GM23338 (cell line): Measurements from ENCODE around the gene SLC25A18. TPM values are rescaled to one million over a fixed set of nuclear protein-coding genes. Genes with fewer than 3 reads are reported as not detected.
"Not testable (repeated sequence)": the region's sequence is repeated elsewhere in the genome, so short reads cannot be mapped to it uniquely, and the experiment has no call there.

Experiments
- ATAC-seq: fragments of 200-7000 bp; cut with Tn5 transposase; 3 replicates; pipeline ENCODE4 v1.9.1; 2020
- DNase-seq: peaks from one replicate; pipeline ENCODE4 v3.0.0-alpha.2; 2015; ENCODE audit warnings: low spot score
- H2AFZ ChIP-seq: fragments of 200-600 bp; sonication (generic); 2 replicates; pipeline ENCODE4 v1.8.0; 2016; ENCODE audit warnings: antibody characterized with exemption, mild to moderate bottlenecking, moderate library complexity
- H3F3A ChIP-seq: fragments of 200-600 bp; sonication (generic); replicated peaks from 2 replicates; pipeline ENCODE4 v1.8.0; 2017; ENCODE audit warnings: antibody characterized with exemption, mixed run types, low read depth
- H3K27ac ChIP-seq: fragments of 200-600 bp; sonication (generic); 2 replicates; pipeline ENCODE4 v1.6.1; 2016; ENCODE audit warnings: low read depth
- H3K27me3 ChIP-seq: fragments of 200-600 bp; sonication (generic); 2 replicates; pipeline ENCODE4 v1.8.0; 2016; ENCODE audit warnings: mild to moderate bottlenecking, mixed run types, moderate library complexity; ENCODE audit not compliant: insufficient read depth
- H3K36me3 ChIP-seq: fragments of 200-600 bp; sonication (generic); 2 replicates; pipeline ENCODE4 v1.8.0; 2016; ENCODE audit warnings: mild to moderate bottlenecking; ENCODE audit not compliant: insufficient read depth
- H3K4me1 ChIP-seq: fragments of 200-600 bp; sonication (generic); 2 replicates; pipeline ENCODE4 v1.8.0; 2016; ENCODE audit warnings: mild to moderate bottlenecking, moderate library complexity; ENCODE audit not compliant: insufficient read depth
- H3K4me2 ChIP-seq: fragments of 200-600 bp; sonication (generic); 2 replicates; pipeline ENCODE4 v1.7.1; 2017; ENCODE audit warnings: mixed run types
- H3K4me3 ChIP-seq: fragments of 200-600 bp; sonication (generic); 2 replicates; pipeline ENCODE4 v1.6.1; 2016; ENCODE audit warnings: mixed run types
- H3K79me2 ChIP-seq: fragments of 200-600 bp; sonication (generic); replicated peaks from 2 replicates; pipeline ENCODE4 v1.8.0; 2017; ENCODE audit warnings: mild to moderate bottlenecking; ENCODE audit not compliant: insufficient read depth
- H3K9me2 ChIP-seq: fragments of 200-600 bp; sonication (generic); 2 replicates; pipeline ENCODE4 v1.8.0; 2017; ENCODE audit not compliant: insufficient read depth
- H4K20me1 ChIP-seq: fragments of 200-600 bp; sonication (generic); replicated peaks from 2 replicates; pipeline ENCODE4 v1.8.0; 2017; ENCODE audit warnings: mild to moderate bottlenecking; ENCODE audit not compliant: insufficient read depth
- H3K27ac Mint-ChIP-seq: 2 replicates; pipeline ENCODE4 v1.8.0; 2020; ENCODE audit warnings: inconsistent platforms, mild to moderate bottlenecking, moderate library complexity, mixed read lengths
- H3K27me3 Mint-ChIP-seq: 3 replicates; pipeline ENCODE4 v1.8.0; 2022; ENCODE audit warnings: low read depth, mild to moderate bottlenecking, moderate library complexity, mixed read lengths, inconsistent platforms; ENCODE audit not compliant: insufficient read depth, poor library complexity
- H3K36me3 Mint-ChIP-seq: 3 replicates; pipeline ENCODE4 v1.8.0; 2021; ENCODE audit warnings: low read depth, mild to moderate bottlenecking, inconsistent platforms, moderate library complexity, mixed read lengths
- H3K4me1 Mint-ChIP-seq: 3 replicates; pipeline ENCODE4 v1.8.0; 2020; ENCODE audit warnings: mild to moderate bottlenecking, inconsistent platforms, mixed read lengths
- H3K4me3 Mint-ChIP-seq: 3 replicates; pipeline ENCODE4 v1.8.0; 2021; ENCODE audit warnings: moderate library complexity, mild to moderate bottlenecking, inconsistent platforms, mixed read lengths
- H3K9me3 Mint-ChIP-seq: 3 replicates; pipeline ENCODE4 v1.8.0; 2020; ENCODE audit warnings: moderate library complexity, mild to moderate bottlenecking, inconsistent platforms, mixed read lengths
- CREB1 ChIP-seq: fragments of 250-450 bp; sonication (Bioruptor Pico); IDR thresholded peaks from 2 replicates; pipeline ENCODE4 v1.5.0; 2020; ENCODE audit warnings: low read depth, mild to moderate bottlenecking, moderate library complexity
- ETS1 ChIP-seq: IDR thresholded peaks from 2 replicates; pipeline ENCODE4 v1.6.1; 2016; ENCODE audit warnings: antibody characterized with exemption
- REST ChIP-seq: IDR thresholded peaks from one replicate; pipeline ENCODE4 v1.6.1; 2018; ENCODE audit warnings: antibody characterized with exemption; ENCODE audit not compliant: unreplicated experiment
- STAT1 ChIP-seq: IDR thresholded peaks from one replicate; pipeline ENCODE4 v1.6.1; 2016; ENCODE audit warnings: antibody characterized with exemption; ENCODE audit not compliant: unreplicated experiment
- polyA plus RNA-seq: library from polyadenylated mRNA; unstranded; fragments of >200 nt; fragmentation: Nextera tagmentation; extraction: Ambion mirVana; gene quantifications from 2 replicates; pipeline ENCODE4 v1.2.1, GENCODE V29; 2016
- total RNA-seq: library from RNA; depleted of rRNA; stranded (reverse); fragments of >200 nt; shearing (Covaris generic); gene quantifications from 2 replicates; pipeline ENCODE4 v1.2.3, GENCODE V29; 2014

The SLC25A18 gene
- total and polyA plus RNA-seq, 2 experiments from 2014 or later: 1.2 to 1.9 TPM

- Histone ChIP-seq H3K79me2 (peaks cover 7% of the 10 kb centered on the region), H3K27me3 (no peaks in the 10 kb centered on the region), H3K4me3 (no peak overlapping the region), H3K4me1 (peaks cover 4% of the 10 kb centered on the region), H4K20me1 (no peaks in the 10 kb centered on the region), H3F3A (peaks cover 13% of the 10 kb centered on the region; the same call in 1 of the 2 replicates), H2AFZ (no peak overlapping the region), H3K4me2 (no peak overlapping the region), H3K27ac (no peak overlapping the region), H3K9me2 (no peaks in the 10 kb centered on the region), H3K36me3 (no peaks in the 10 kb centered on the region)
- peaks cover 4% of the 10 kb centered on the region; the same call in 1 of the 3 replicates for H3K36me3 Mint-ChIP-seq
- H3K9me3 Mint-ChIP-seq: no peaks in the 10 kb centered on the region
- no peak overlapping the region for H3K27ac Mint-ChIP-seq
- no peak overlapping the region for H3K4me3 Mint-ChIP-seq
- DNase-seq (no peak), ATAC-seq (no peak)
- peaks cover 10% of the 10 kb centered on the region for H3K4me1 Mint-ChIP-seq
- no peak for TF ChIP-seq CREB1 (CRISPR knock-in tag)
- no peak for TF ChIP-seq ETS1
- no peak for TF ChIP-seq REST
- TF ChIP-seq STAT1: no peak
- peaks cover under 1% of the 10 kb centered on the region for H3K27me3 Mint-ChIP-seq
Observed at GRCh38 chr22:17634696-17635095, 71.4 kb downstream of the SLC25A18 start.

GRCh38 chr22:17636850-17637249 lies 73.6 kb downstream of the SLC25A18 start:
- peaks cover 13% of the 10 kb centered on the region; the same call in 1 of the 2 replicates for H3F3A ChIP-seq
- not testable (repeated sequence) for H3K36me3 ChIP-seq, ATAC-seq, H3K27me3 ChIP-seq, H3K27me3 Mint-ChIP-seq, H3K4me3 Mint-ChIP-seq, H2AFZ ChIP-seq, H3K27ac Mint-ChIP-seq, H3K9me2 ChIP-seq, H3K4me1 ChIP-seq, DNase-seq, H3K9me3 Mint-ChIP-seq, H3K4me2 ChIP-seq, H3K27ac ChIP-seq, H3K4me3 ChIP-seq, H3K4me1 Mint-ChIP-seq, H4K20me1 ChIP-seq
- H3K36me3 Mint-ChIP-seq: peaks cover 12% of the 10 kb centered on the region
- peaks cover 24% of the 10 kb centered on the region for H3K79me2 ChIP-seq
